Posterior vena cava (tissue), 2 donors: ENCODE results near the gene JARID2. TPM values are rescaled to one million over a fixed set of nuclear protein-coding genes. Genes with fewer than 3 reads are reported as not detected.

ENCODE experiments used
- DNase-seq: peaks from one replicate; pipeline ENCODE4 v3.0.0-alpha.2; 2020; ENCODE audit warnings: low spot score
- intact Hi-C, 2 donors: fragments of 100-400 bp; cut with DNase I; formaldehyde crosslinking; loops; one replicate each; pipeline versions ENCODE4 v1.14.1 to v1.14.2; 2022 to 2023
- total RNA-seq, 2 donors: library from RNA; stranded (reverse); fragmentation: NEBNext Ultra II Directional; extraction: Animal tissue kit (Norgen Biotek cat#: 25700); gene quantifications; one replicate each; pipeline ENCODE4 v1.2.1, GENCODE V29; 2021
- donor health status: DM: yes; HTN: yes; CAD: no.
- donor health status: DM: yes; HTN: yes; CAD: no.

Gene JARID2
- total RNA-seq, 2 donors from 2014 or later, result 8.3 to 9.5 TPM

- no peak for DNase-seq
- intact Hi-C loops, result loop anchor here in 1 of 2 donors (10.0 kb wide), 1 partner anchor 1863 kb away; no protein-coding TSS in a partner anchor
These were observed 132.4 kb downstream of the JARID2 start for GRCh38 chr6:15378272-15378671.

GRCh38 chr6:15378866-15379265 is 133.0 kb downstream of the JARID2 start:
- no peak for DNase-seq
- intact Hi-C loops, result loop anchor here in 1 of 2 donors (10.0 kb wide), 1 partner anchor 1864 kb away; no protein-coding TSS in a partner anchor

GRCh38 chr6:15380351-15380750 is 134.5 kb downstream of the JARID2 start:
- no peak for DNase-seq
- intact Hi-C loops, result no loop called here

- intact Hi-C loops, result no loop called here
- DNase-seq, result no peak
These were observed 136.2 kb downstream of the JARID2 start for GRCh38 chr6:15382089-15382488.

GRCh38 chr6:15382712-15383111 is 136.8 kb downstream of the JARID2 start:
- intact Hi-C loops, result no loop called here
- DNase-seq, result no peak

GRCh38 chr6:15384901-15385300 is 139.0 kb downstream of the JARID2 start:
- DNase-seq, result no peak
- intact Hi-C loops, result no loop called here

- DNase-seq, result no peak
- intact Hi-C loops, result no loop called here
These were observed 139.7 kb downstream of the JARID2 start for GRCh38 chr6:15385521-15385920.

GRCh38 chr6:15386110-15386755 is 140.4 kb downstream of the JARID2 start:
- intact Hi-C loops, result no loop called here
- no peak for DNase-seq

GRCh38 chr6:15386756-15387112 is 140.9 kb downstream of the JARID2 start:
- no peak for DNase-seq
- intact Hi-C loops, result no loop called here

- intact Hi-C loops, result no loop called here
- no peak for DNase-seq
These were observed 141.2 kb downstream of the JARID2 start for GRCh38 chr6:15387118-15387517.

GRCh38 chr6:15389084-15389764 is 143.4 kb downstream of the JARID2 start:
- no peak for DNase-seq
- intact Hi-C loops, result no loop called here

- no peak for DNase-seq
- intact Hi-C loops, result loop anchor here in 1 of 2 donors (10.0 kb wide), 1 partner anchor 1175 kb away; no protein-coding TSS in a partner anchor
These were observed 144.2 kb downstream of the JARID2 start for GRCh38 chr6:15389765-15390723.

GRCh38 chr6:15391500-15391899 is 145.6 kb downstream of the JARID2 start:
- intact Hi-C loops, result loop anchor here in 1 of 2 donors (10.0 kb wide), 1 partner anchor 1177 kb away; no protein-coding TSS in a partner anchor
- no peak for DNase-seq

- intact Hi-C loops, result loop anchor here in 1 of 2 donors (10.0 kb wide), 1 partner anchor 1177 kb away; no protein-coding TSS in a partner anchor
- no peak for DNase-seq
These were observed 146.3 kb downstream of the JARID2 start for GRCh38 chr6:15392182-15392581.

- intact Hi-C loops, result loop anchor here in 1 of 2 donors (10.0 kb wide), 1 partner anchor 1179 kb away; no protein-coding TSS in a partner anchor
- no peak for DNase-seq
These were observed 147.7 kb downstream of the JARID2 start for GRCh38 chr6:15393605-15394004.

GRCh38 chr6:15395087-15395486 is 149.2 kb downstream of the JARID2 start:
- intact Hi-C loops, result loop anchor here in 1 of 2 donors (10.0 kb wide), 1 partner anchor 1180 kb away; no protein-coding TSS in a partner anchor
- no peak for DNase-seq

GRCh38 chr6:15396808-15397207 is 150.9 kb downstream of the JARID2 start:
- no peak for DNase-seq
- intact Hi-C loops, result loop anchor here in 1 of 2 donors (10.0 kb wide), 1 partner anchor 1182 kb away; no protein-coding TSS in a partner anchor

- intact Hi-C loops, result loop anchor here in 1 of 2 donors (10.0 kb wide), 1 partner anchor 1184 kb away; no protein-coding TSS in a partner anchor
- no peak for DNase-seq
These were observed 152.9 kb downstream of the JARID2 start for GRCh38 chr6:15398633-15399275.
